Progenitor cell of endocrine pancreas (in vitro differentiated cells): ENCODE results near the gene P4HTM. TPM values are rescaled to one million over a fixed set of nuclear protein-coding genes. Genes with fewer than 3 reads are reported as not detected.

Experiments
- DNase-seq: peaks from one replicate; pipeline ENCODE4 v3.0.0; 2021; ENCODE audit warnings: low spot score; ENCODE audit not compliant: unreplicated experiment
- H3K27ac Mint-ChIP-seq: 2 replicates; pipeline ENCODE4 v1.8.0; 2021; ENCODE audit warnings: mild to moderate bottlenecking, moderate library complexity, mixed read lengths
- H3K27me3 Mint-ChIP-seq: 2 replicates; pipeline ENCODE4 v1.8.0; 2021; ENCODE audit warnings: mixed read lengths
- H3K36me3 Mint-ChIP-seq: 2 replicates; pipeline ENCODE4 v1.8.0; 2022; ENCODE audit warnings: mixed read lengths; ENCODE audit not compliant: insufficient read depth
- H3K4me1 Mint-ChIP-seq: 2 replicates; pipeline ENCODE4 v1.8.0; 2021; ENCODE audit warnings: low read depth, mixed read lengths
- H3K4me3 Mint-ChIP-seq: 2 replicates; pipeline ENCODE4 v1.8.0; 2021; ENCODE audit warnings: low read depth, mild to moderate bottlenecking, moderate library complexity, mixed read lengths
- H3K9me3 Mint-ChIP-seq: 2 replicates; pipeline ENCODE4 v1.8.0; 2021; ENCODE audit warnings: low read depth, mixed read lengths
- CTCF ChIP-seq: fragments of 200-600 bp; sonication (generic); IDR thresholded peaks from one replicate; pipeline ENCODE4 v1.5.0; 2021; ENCODE audit warnings: antibody characterized with exemption, mild to moderate bottlenecking; ENCODE audit not compliant: unreplicated experiment
- total RNA-seq: library from RNA; stranded (reverse); gene quantifications from 2 replicates; pipeline ENCODE4 v1.2.1, GENCODE V29; 2021

P4HTM gene
- total RNA-seq, 1 donor from 2014 or later, result 45.3 TPM

- no peaks in the 10 kb centered on the region for H3K27me3 Mint-ChIP-seq
- H3K27ac Mint-ChIP-seq, result peak overlapping the region; percentile 99
- peaks cover 25% of the 10 kb centered on the region for H3K4me1 Mint-ChIP-seq
- H3K36me3 Mint-ChIP-seq, result peaks cover 11% of the 10 kb centered on the region
- peak overlapping the region; percentile 94 for H3K4me3 Mint-ChIP-seq
- no peaks in the 10 kb centered on the region for H3K9me3 Mint-ChIP-seq
- no peak for TF ChIP-seq CTCF
- no peak for DNase-seq
These were observed 30.5 kb downstream of the P4HTM start for GRCh38 chr3:49020330-49021212.

- no peaks in the 10 kb centered on the region for H3K9me3 Mint-ChIP-seq
- H3K36me3 Mint-ChIP-seq, result peaks cover 10% of the 10 kb centered on the region
- H3K27ac Mint-ChIP-seq, result peak overlapping the region; percentile 99
- peak overlapping the region; percentile 94 for H3K4me3 Mint-ChIP-seq
- peak; percentile 97 for DNase-seq
- no peak for TF ChIP-seq CTCF
- H3K27me3 Mint-ChIP-seq, result no peaks in the 10 kb centered on the region
- H3K4me1 Mint-ChIP-seq, result peaks cover 25% of the 10 kb centered on the region
These were observed 31.3 kb downstream of the P4HTM start for GRCh38 chr3:49021213-49021812.

- peak; percentile 98 for TF ChIP-seq CTCF
- H3K4me1 Mint-ChIP-seq, result peaks cover 25% of the 10 kb centered on the region
- H3K27ac Mint-ChIP-seq, result peak within 1 kb of the TSS; percentile 99
- H3K27me3 Mint-ChIP-seq, result no peaks in the 10 kb centered on the region
- DNase-seq, result peak; percentile 96
- H3K36me3 Mint-ChIP-seq, result peaks cover 13% of the 10 kb centered on the region
- H3K4me3 Mint-ChIP-seq, result peak within 1 kb of the TSS; percentile 94
- H3K9me3 Mint-ChIP-seq, result no peaks in the 10 kb centered on the region
These were observed 32.0 kb downstream of the P4HTM start, which contains the start of gene NDUFAF3 for GRCh38 chr3:49021813-49022687. Gene NDUFAF3 (plus strand): TSS chr3:49022121. CDS start chr3:49022145, 24 bp downstream.

- no peak for TF ChIP-seq CTCF
- Mint-ChIP-seq H3K27ac (peak overlapping the region; percentile 98), H3K9me3 (no peaks in the 10 kb centered on the region), H3K27me3 (no peaks in the 10 kb centered on the region), H3K36me3 (peaks cover 13% of the 10 kb centered on the region), H3K4me1 (peaks cover 23% of the 10 kb centered on the region), H3K4me3 (peak overlapping the region; percentile 94)
- no peak for DNase-seq
These were observed 32.7 kb downstream of the P4HTM start for GRCh38 chr3:49022688-49023171.

- no peak overlapping the region for H3K27ac Mint-ChIP-seq
- peaks cover 26% of the 10 kb centered on the region for H3K4me1 Mint-ChIP-seq
- H3K36me3 Mint-ChIP-seq, result peaks cover 14% of the 10 kb centered on the region
- H3K9me3 Mint-ChIP-seq, result no peaks in the 10 kb centered on the region
- TF ChIP-seq CTCF, result no peak
- H3K27me3 Mint-ChIP-seq, result no peaks in the 10 kb centered on the region
- DNase-seq, result no peak
- peak overlapping the region; percentile 35 for H3K4me3 Mint-ChIP-seq
These were observed 33.7 kb downstream of the P4HTM start for GRCh38 chr3:49023775-49024174.
